HT1080 (cell line): Measurements from ENCODE around the gene ARL4D. TPM values are rescaled to one million over a fixed set of nuclear protein-coding genes. Genes with fewer than 3 reads are reported as not detected.
A peak's percentile ranks its signal among the peaks of the same experiment; 100 is the strongest.
"Not testable (repeated sequence)": the region's sequence is repeated elsewhere in the genome, so short reads cannot be mapped to it uniquely, and the experiment has no call there.

Experiments used
- DNase-seq: peaks from one replicate; pipeline ENCODE4 v3.0.0-alpha.2; 2015; ENCODE audit warnings: low read depth
- total RNA-seq: library from RNA; depleted of rRNA; stranded (reverse); fragments of >200 nt; shearing (Covaris generic); gene quantifications from 2 replicates; pipeline ENCODE4 v1.2.3, GENCODE V29; 2014

ARL4D gene
- total RNA-seq, 1 experiment from 2014 or later, result 8.9 TPM

- DNase-seq, result peak; percentile 72
Measured at GRCh38 chr17:43393944-43394482, 4.8 kb upstream of the ARL4D start.

- not testable (repeated sequence) for DNase-seq
Measured at GRCh38 chr17:43394696-43395095, 4.1 kb upstream of the ARL4D start.

GRCh38 chr17:43395165-43395564, 3.6 kb upstream of the ARL4D start:
- no peak for DNase-seq

GRCh38 chr17:43396491-43397060, 2.2 kb upstream of the ARL4D start:
- DNase-seq, result no peak

- DNase-seq, result no peak
Measured at GRCh38 chr17:43399839-43400328, 1.1 kb downstream of the ARL4D start.

- peak; percentile 96 for DNase-seq
Measured at GRCh38 chr17:43400943-43401717, 2.3 kb downstream of the ARL4D start.

- no peak for DNase-seq
Measured at GRCh38 chr17:43402078-43402477, 3.3 kb downstream of the ARL4D start.

- no peak for DNase-seq
Measured at GRCh38 chr17:43402567-43402966, 3.8 kb downstream of the ARL4D start.

GRCh38 chr17:43403846-43404245, 5.1 kb downstream of the ARL4D start:
- no peak for DNase-seq

- DNase-seq, result no peak
Measured at GRCh38 chr17:43405861-43406260, 7.1 kb downstream of the ARL4D start.

- no peak for DNase-seq
Measured at GRCh38 chr17:43406676-43407645, 8.2 kb downstream of the ARL4D start.

- no peak for DNase-seq
Measured at GRCh38 chr17:43409131-43409530, 10.3 kb downstream of the ARL4D start.

GRCh38 chr17:43410557-43411368, 12.0 kb downstream of the ARL4D start:
- no peak for DNase-seq

GRCh38 chr17:43411369-43411677, 12.5 kb downstream of the ARL4D start:
- no peak for DNase-seq

GRCh38 chr17:43411749-43412148, 13.0 kb downstream of the ARL4D start:
- no peak for DNase-seq

GRCh38 chr17:43412166-43412565, 13.4 kb downstream of the ARL4D start:
- DNase-seq, result no peak

GRCh38 chr17:43416998-43417890, 18.5 kb downstream of the ARL4D start:
- DNase-seq, result no peak

- peak; percentile 94 for DNase-seq
Measured at GRCh38 chr17:43418441-43419374, 19.9 kb downstream of the ARL4D start.
